Dermis microvascular lymphatic vessel endothelial cell (primary cell): ENCODE results near the gene FBXO34. TPM values are rescaled to one million over a fixed set of nuclear protein-coding genes. Genes with fewer than 3 reads are reported as not detected.
A peak's percentile ranks its signal among the peaks of the same experiment; 100 is the strongest.
"Not testable (repeated sequence)": the region's sequence is repeated elsewhere in the genome, so short reads cannot be mapped to it uniquely, and the experiment has no call there.

Experiments used
- DNase-seq, 2 donors: peaks; one replicate each; pipeline versions ENCODE4 v3.0.0 to v3.0.0-alpha.2; 2010; ENCODE audit warnings: low read depth in 2 of 2
- total RNA-seq: library from RNA; depleted of rRNA; stranded (reverse); fragments of >200 nt; gene quantifications from 2 replicates; pipeline ENCODE4 v1.2.1, GENCODE V29; 2014

Gene FBXO34
- total RNA-seq, 1 donor from 2014 or later, result 18.9 TPM

GRCh38 chr14:55341781-55342180 lies 70.6 kb downstream of the FBXO34 start:
- DNase-seq, result no peak

GRCh38 chr14:55344582-55345163 lies 73.5 kb downstream of the FBXO34 start:
- DNase-seq, result not testable (repeated sequence)

- no peak for DNase-seq
Measured at GRCh38 chr14:55347040-55347439, 75.8 kb downstream of the FBXO34 start.

DNA sequence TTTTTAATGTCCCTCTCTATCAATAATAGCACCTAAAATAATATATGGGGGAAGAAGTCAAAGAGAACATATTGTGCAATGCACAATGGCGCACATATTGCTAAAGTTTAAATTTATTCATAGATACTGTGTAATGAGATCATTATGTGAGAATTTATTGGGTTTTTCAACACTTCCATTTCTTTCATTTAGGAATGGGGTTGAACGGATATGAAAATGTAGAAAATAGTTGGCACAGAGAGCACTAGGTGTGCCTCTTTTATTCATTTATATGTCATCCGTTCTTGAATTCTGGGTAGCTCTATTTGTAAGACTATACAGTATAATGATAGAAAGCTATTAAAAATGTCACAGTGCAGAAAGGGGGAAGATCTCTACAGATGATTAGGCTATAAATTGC lies 76.5 kb downstream of the FBXO34 start:
- no peak for DNase-seq

GRCh38 chr14:55348766-55349453 lies 77.7 kb downstream of the FBXO34 start:
- DNase-seq, result no peak

- DNase-seq, result no peak
Measured at GRCh38 chr14:55349565-55349964, 78.3 kb downstream of the FBXO34 start.

GRCh38 chr14:55350461-55350860 lies 79.2 kb downstream of the FBXO34 start:
- no peak for DNase-seq

- DNase-seq, result no peak
Measured at GRCh38 chr14:55351111-55351510, 79.9 kb downstream of the FBXO34 start.

GRCh38 chr14:55352201-55352600 lies 81.0 kb downstream of the FBXO34 start:
- no peak for DNase-seq

GRCh38 chr14:55353686-55354467 lies 82.7 kb downstream of the FBXO34 start:
- no peak for DNase-seq

DNA sequence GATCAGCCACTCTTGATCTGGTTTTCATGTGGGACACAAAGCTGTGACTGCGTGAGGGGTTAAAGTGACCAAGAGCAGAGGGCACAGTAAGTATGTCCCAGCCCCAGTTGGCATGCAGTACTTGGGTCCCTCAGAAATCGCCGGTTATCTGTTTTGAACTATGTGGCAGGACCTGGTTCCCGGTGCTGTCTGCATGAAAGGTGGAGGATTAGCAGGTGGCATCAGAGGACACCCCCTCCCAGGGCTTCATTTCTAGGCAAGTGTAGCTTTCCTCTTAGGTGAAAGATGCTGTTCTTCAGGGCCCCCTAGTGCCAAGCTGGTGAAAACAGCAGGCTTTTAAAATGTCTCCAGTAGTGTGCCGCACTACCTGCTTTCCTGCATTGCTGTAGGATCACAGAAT lies 83.3 kb downstream of the FBXO34 start:
- peak; percentile 60 to 67 for DNase-seq

DNA sequence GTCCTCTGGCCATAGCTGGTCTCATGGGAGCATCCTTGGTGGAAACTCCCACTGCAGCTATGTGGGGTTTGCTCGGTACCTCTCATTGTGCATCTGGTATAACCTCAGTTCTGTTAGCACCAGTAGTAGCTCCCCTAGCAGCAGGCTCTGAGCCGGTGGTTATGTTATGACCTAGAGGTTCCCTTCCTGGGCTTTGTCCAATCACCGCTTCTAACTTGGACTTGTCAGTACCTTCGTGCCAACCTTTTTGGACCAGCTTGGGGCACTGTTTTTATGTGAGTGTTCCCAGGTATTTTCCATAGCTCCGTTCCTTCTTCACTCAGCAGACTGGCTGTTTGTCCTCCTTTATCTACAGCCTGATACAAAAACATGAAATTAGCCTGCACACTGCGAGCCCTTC lies 84.7 kb downstream of the FBXO34 start:
- DNase-seq, result no peak

DNA sequence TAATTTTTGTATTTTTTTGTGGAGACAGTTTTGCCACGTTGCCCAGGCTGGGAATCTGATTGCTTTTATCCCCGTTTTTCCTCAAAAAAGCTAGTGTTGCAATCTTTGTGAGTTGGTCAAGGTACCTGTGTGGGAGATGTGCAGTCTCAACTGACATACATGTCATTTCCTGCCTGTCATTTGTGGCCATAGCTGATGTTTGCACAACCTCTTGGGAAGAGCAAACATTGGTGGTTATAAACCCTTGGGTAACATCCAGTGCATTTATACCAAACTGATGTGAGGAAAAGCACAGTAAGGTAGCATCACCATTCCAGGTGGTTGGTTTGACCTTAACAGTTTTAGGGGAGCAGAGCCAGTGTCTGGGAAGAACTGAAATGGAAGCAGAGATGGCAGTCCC lies 85.7 kb downstream of the FBXO34 start:
- no peak for DNase-seq

- no peak for DNase-seq
Measured at GRCh38 chr14:55359307-55359706, 88.1 kb downstream of the FBXO34 start.

- no peak for DNase-seq
Measured at GRCh38 chr14:55361190-55361589, 90.0 kb downstream of the FBXO34 start.

GRCh38 chr14:55366271-55366670 lies 95.0 kb downstream of the FBXO34 start:
- peak in 1 of 2 donors; percentile 71 for DNase-seq

DNA sequence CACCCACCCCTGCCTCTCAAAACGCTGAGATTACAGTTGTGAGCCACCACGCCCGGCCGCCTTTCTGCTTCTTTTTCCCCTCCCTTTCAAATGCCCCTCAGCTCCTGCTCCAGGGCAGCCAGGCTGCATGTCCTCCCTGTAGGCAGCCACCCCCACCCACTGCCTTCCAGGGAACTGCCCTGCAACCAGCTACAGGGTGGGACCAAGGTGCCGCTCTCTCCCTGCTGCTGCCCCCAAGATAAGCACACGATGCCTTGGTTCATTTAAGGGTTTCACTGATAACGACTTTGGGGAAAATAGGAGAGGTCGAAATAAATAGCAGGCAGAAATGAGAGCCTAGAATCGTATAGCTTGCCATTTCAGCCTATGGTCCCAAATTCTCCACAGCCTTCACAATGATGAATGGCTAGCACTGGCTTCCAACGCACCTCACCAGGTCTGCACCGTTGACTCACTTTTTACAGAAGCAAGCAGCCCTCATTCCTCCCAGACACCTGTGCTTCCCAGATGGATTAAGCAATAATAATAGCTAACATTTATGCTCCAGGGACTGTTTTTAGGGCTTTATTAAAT lies 99.7 kb downstream of the FBXO34 start:
- DNase-seq, result no peak

- no peak for DNase-seq
Measured at GRCh38 chr14:55372423-55372822, 101.2 kb downstream of the FBXO34 start.

- DNase-seq, result no peak
Measured at GRCh38 chr14:55372825-55373224, 101.6 kb downstream of the FBXO34 start.

DNA sequence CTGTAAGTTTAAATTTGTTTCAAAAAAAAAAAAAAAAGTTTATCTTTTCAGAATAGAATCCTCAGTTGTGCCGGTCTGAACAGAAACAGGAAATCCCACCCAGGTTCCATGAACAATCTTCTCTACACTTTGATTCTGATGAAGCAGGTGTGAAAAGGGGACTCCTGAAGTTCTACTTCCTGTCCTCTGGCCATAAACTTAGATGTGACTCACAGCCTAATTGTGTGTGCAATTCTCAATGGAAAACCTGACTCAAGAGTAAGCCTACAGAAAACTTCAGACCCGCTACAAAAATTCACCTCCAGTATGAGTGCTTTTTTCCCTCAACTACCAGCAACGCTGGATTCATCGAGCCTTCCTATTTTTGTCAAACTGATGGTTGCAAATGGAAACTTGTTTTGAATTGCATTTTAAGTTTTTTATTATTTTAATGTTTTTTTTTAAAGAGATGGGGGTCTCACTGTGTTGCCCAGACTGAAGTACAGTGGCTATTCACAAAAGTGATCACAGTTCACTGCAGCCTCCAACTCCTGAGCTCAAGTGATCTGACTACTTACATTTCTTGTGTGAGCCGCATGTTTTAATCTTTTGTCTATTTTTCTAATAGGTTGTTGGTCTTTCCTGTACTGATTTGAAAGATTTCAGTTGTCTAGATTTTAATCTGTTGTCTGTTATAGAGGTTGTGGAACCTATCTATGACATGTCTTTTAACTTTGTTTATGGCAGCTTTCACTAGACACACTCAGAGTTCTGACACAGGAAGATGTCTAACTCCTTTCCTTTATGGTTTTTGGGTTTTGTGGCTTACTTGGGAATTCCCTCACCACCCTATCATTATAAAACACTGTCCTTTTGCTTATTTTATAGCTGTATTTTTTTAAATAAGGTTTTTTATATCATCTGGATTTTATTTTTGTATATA lies 102.8 kb downstream of the FBXO34 start:
- peak; percentile 40 to 77 for DNase-seq

- no peak for DNase-seq
Measured at GRCh38 chr14:55374771-55375170, 103.5 kb downstream of the FBXO34 start.
